Measurements from ENCODE around the gene PLXDC2.
A peak's percentile ranks its signal among the peaks of the same experiment; 100 is the strongest.

Gene PLXDC2

GRCh38 chr10:19967981-19968380 lies 151.7 kb downstream of the PLXDC2 start:
- Mint-ChIP-seq H3K27ac (no peak overlapping the region), H3K36me3 (no peaks in the 10 kb centered on the region), H3K4me3 (no peak overlapping the region), H3K27me3 (no peaks in the 10 kb centered on the region), H3K9me3 (peaks cover 0 to 3% of the 10 kb centered on the region in 2 donors), H3K4me1 (no peaks in the 10 kb centered on the region)
- ATAC-seq (replicated peaks) (no peak), DNase-seq (no peak)

GRCh38 chr10:19968745-19969144 lies 152.5 kb downstream of the PLXDC2 start:
- no peaks in the 10 kb centered on the region for H3K4me1 Mint-ChIP-seq
- no peaks in the 10 kb centered on the region for H3K36me3 Mint-ChIP-seq
- H3K27me3 Mint-ChIP-seq, result no peaks in the 10 kb centered on the region
- DNase-seq, result no peak
- no peak overlapping the region for H3K4me3 Mint-ChIP-seq
- ATAC-seq (replicated peaks), result no peak
- peaks cover 0 to 2% of the 10 kb centered on the region in 2 donors for H3K9me3 Mint-ChIP-seq
- H3K27ac Mint-ChIP-seq, result no peak overlapping the region

GRCh38 chr10:19970256-19970655 lies 154.0 kb downstream of the PLXDC2 start:
- H3K27me3 Mint-ChIP-seq, result no peaks in the 10 kb centered on the region
- DNase-seq, result no peak

GRCh38 chr10:19970717-19971116 lies 154.5 kb downstream of the PLXDC2 start:
- no peak overlapping the region for H3K4me3 Mint-ChIP-seq
- no peak for ATAC-seq (replicated peaks)
- H3K27me3 Mint-ChIP-seq, result no peaks in the 10 kb centered on the region
- no peaks in the 10 kb centered on the region for H3K4me1 Mint-ChIP-seq
- no peak overlapping the region for H3K27ac Mint-ChIP-seq
- H3K9me3 Mint-ChIP-seq, result peaks cover 0 to 2% of the 10 kb centered on the region in 2 donors
- no peak for DNase-seq
- no peaks in the 10 kb centered on the region for H3K36me3 Mint-ChIP-seq

More at GRCh38 chr10:19970256-19970655, 154.0 kb downstream of the PLXDC2 start:
- Mint-ChIP-seq H3K27ac (no peak overlapping the region), H3K4me1 (no peaks in the 10 kb centered on the region), H3K9me3 (peaks cover 0 to 2% of the 10 kb centered on the region in 2 donors), H3K36me3 (no peaks in the 10 kb centered on the region), H3K4me3 (no peak overlapping the region)
- no peak for ATAC-seq (replicated peaks)

GRCh38 chr10:19971343-19972052 lies 155.3 kb downstream of the PLXDC2 start:
- no peak overlapping the region for H3K27ac Mint-ChIP-seq
- H3K9me3 Mint-ChIP-seq, result peaks cover 0 to 2% of the 10 kb centered on the region in 2 donors
- H3K36me3 Mint-ChIP-seq, result no peaks in the 10 kb centered on the region
- H3K4me3 Mint-ChIP-seq, result no peak overlapping the region
- H3K27me3 Mint-ChIP-seq, result no peaks in the 10 kb centered on the region
- no peak for DNase-seq
- no peak for ATAC-seq (replicated peaks)
- no peaks in the 10 kb centered on the region for H3K4me1 Mint-ChIP-seq

GRCh38 chr10:19974138-19974537 lies 157.9 kb downstream of the PLXDC2 start:
- DNase-seq (no peak), ATAC-seq (replicated peaks) (no peak)
- H3K27me3 Mint-ChIP-seq, result no peaks in the 10 kb centered on the region
- no peaks in the 10 kb centered on the region for H3K4me1 Mint-ChIP-seq
- peaks cover 0 to 3% of the 10 kb centered on the region in 2 donors for H3K9me3 Mint-ChIP-seq
- no peaks in the 10 kb centered on the region for H3K36me3 Mint-ChIP-seq
- no peak overlapping the region for H3K4me3 Mint-ChIP-seq
- H3K27ac Mint-ChIP-seq, result no peak overlapping the region

GRCh38 chr10:19974554-19974953 lies 158.3 kb downstream of the PLXDC2 start:
- no peaks in the 10 kb centered on the region for H3K4me1 Mint-ChIP-seq
- H3K36me3 Mint-ChIP-seq, result no peaks in the 10 kb centered on the region
- H3K4me3 Mint-ChIP-seq, result no peak overlapping the region
- peaks cover 0 to 3% of the 10 kb centered on the region in 2 donors for H3K9me3 Mint-ChIP-seq
- ATAC-seq (replicated peaks), result no peak
- no peak for DNase-seq
- no peak overlapping the region for H3K27ac Mint-ChIP-seq
- no peaks in the 10 kb centered on the region for H3K27me3 Mint-ChIP-seq

- DNase-seq, result no peak
- Mint-ChIP-seq H3K4me3 (no peak overlapping the region), H3K27me3 (no peaks in the 10 kb centered on the region), H3K27ac (no peak overlapping the region), H3K36me3 (no peaks in the 10 kb centered on the region), H3K9me3 (peaks cover 0 to 3% of the 10 kb centered on the region in 2 donors), H3K4me1 (no peaks in the 10 kb centered on the region)
- ATAC-seq (replicated peaks), result no peak
Observed at GRCh38 chr10:19977097-19977521, 160.9 kb downstream of the PLXDC2 start.

- Mint-ChIP-seq H3K27me3 (no peaks in the 10 kb centered on the region), H3K4me1 (peaks cover 0 to 12% of the 10 kb centered on the region in 2 donors), H3K9me3 (peaks cover 0 to 1% of the 10 kb centered on the region in 2 donors), H3K36me3 (no peaks in the 10 kb centered on the region), H3K4me3 (no peak overlapping the region), H3K27ac (no peak overlapping the region)
- ATAC-seq (replicated peaks) (no peak), DNase-seq (no peak)
Observed at GRCh38 chr10:19979628-19980027, 163.4 kb downstream of the PLXDC2 start.

GRCh38 chr10:19983880-19984565 lies 167.8 kb downstream of the PLXDC2 start:
- Mint-ChIP-seq H3K27ac (no peak overlapping the region), H3K9me3 (no peaks in the 10 kb centered on the region), H3K4me3 (no peak overlapping the region), H3K27me3 (no peaks in the 10 kb centered on the region), H3K36me3 (no peaks in the 10 kb centered on the region), H3K4me1 (peaks cover 0 to 12% of the 10 kb centered on the region in 2 donors)
- ATAC-seq (replicated peaks) (peak; percentile 39), DNase-seq (no peak)

GRCh38 chr10:19985745-19986144 lies 169.5 kb downstream of the PLXDC2 start:
- ATAC-seq (replicated peaks), result no peak
- Mint-ChIP-seq H3K27ac (no peak overlapping the region), H3K4me1 (peaks cover 0 to 12% of the 10 kb centered on the region in 2 donors), H3K4me3 (no peak overlapping the region), H3K36me3 (no peaks in the 10 kb centered on the region), H3K27me3 (no peaks in the 10 kb centered on the region), H3K9me3 (no peaks in the 10 kb centered on the region)
- no peak for DNase-seq

GRCh38 chr10:19986591-19986990 lies 170.4 kb downstream of the PLXDC2 start:
- no peak overlapping the region for H3K27ac Mint-ChIP-seq
- DNase-seq (no peak), ATAC-seq (replicated peaks) (no peak)
- H3K4me1 Mint-ChIP-seq, result peaks cover 0 to 12% of the 10 kb centered on the region in 2 donors
- no peak overlapping the region for H3K4me3 Mint-ChIP-seq
- H3K9me3 Mint-ChIP-seq, result no peaks in the 10 kb centered on the region
- H3K36me3 Mint-ChIP-seq, result no peaks in the 10 kb centered on the region
- H3K27me3 Mint-ChIP-seq, result no peaks in the 10 kb centered on the region

GRCh38 chr10:19987931-19988330 lies 171.7 kb downstream of the PLXDC2 start:
- no peak for DNase-seq
- Mint-ChIP-seq H3K27me3 (no peaks in the 10 kb centered on the region), H3K4me1 (peaks cover 0 to 12% of the 10 kb centered on the region in 2 donors), H3K36me3 (no peaks in the 10 kb centered on the region), H3K27ac (no peak overlapping the region), H3K9me3 (no peaks in the 10 kb centered on the region), H3K4me3 (no peak overlapping the region)
- ATAC-seq (replicated peaks), result no peak

GRCh38 chr10:19993714-19994315 lies 177.6 kb downstream of the PLXDC2 start:
- Mint-ChIP-seq H3K27me3 (no peaks in the 10 kb centered on the region), H3K4me1 (no peaks in the 10 kb centered on the region), H3K9me3 (peaks cover 0 to 4% of the 10 kb centered on the region in 2 donors), H3K27ac (no peak overlapping the region), H3K36me3 (no peaks in the 10 kb centered on the region), H3K4me3 (no peak overlapping the region)
- no peak for ATAC-seq (replicated peaks)
- no peak for DNase-seq

GRCh38 chr10:19998482-19998881 lies 182.2 kb downstream of the PLXDC2 start:
- no peak overlapping the region for H3K4me3 Mint-ChIP-seq
- H3K9me3 Mint-ChIP-seq, result peaks cover 2 to 11% of the 10 kb centered on the region in 2 donors
- peaks cover 6 to 9% of the 10 kb centered on the region in 2 donors for H3K4me1 Mint-ChIP-seq
- peaks cover 0 to 6% of the 10 kb centered on the region in 2 donors for H3K36me3 Mint-ChIP-seq
- no peak for ATAC-seq (replicated peaks)
- no peak overlapping the region for H3K27ac Mint-ChIP-seq
- DNase-seq, result no peak
- no peaks in the 10 kb centered on the region for H3K27me3 Mint-ChIP-seq

Measured in stimulated activated naive B cell treated with anti-CD40 and anti-IgM and Interleukin-4, amounts not matched to agents 10 μg/mL and 1 μg/mL and 100 μg/mL, for 72 hours (primary cell).